ENCODE data around the gene LGR6. TPM values are rescaled to one million over a fixed set of nuclear protein-coding genes. Genes with fewer than 3 reads are reported as not detected.

LGR6 gene
- total and polyA plus RNA-seq, 8 donors: 0.75 to 1.8 (median 1.5) TPM

DNA sequence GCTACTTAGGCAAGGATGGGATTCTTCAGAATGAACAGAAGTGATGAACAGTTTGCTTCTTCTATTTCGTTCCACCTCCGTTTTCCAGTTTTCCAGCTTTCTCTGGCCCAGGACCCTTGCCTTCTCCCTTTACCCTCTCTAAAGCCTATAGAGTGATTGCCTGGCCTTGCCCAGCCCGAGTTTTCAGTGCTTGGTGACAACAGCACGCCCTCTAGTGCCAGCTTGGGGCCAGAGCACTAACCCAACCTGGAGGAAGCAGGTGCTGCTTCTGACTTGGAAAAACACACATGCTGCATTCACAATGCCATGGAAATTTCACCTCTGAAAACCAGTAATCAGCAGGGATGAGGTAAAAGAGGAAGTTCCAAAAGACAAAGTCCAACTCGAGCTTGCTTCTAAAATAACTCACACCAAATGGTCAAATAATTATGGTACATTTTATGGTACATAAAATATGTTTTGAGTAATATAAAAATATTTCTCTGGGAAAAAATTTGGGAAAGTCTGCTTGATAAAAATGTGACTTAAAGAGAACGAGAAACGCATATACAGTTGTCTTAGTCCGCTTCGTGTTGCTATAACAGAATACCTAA lies 122.1 kb downstream of the LGR6 start:
- Histone ChIP-seq H3K27ac (no peak overlapping the region), H3K36me3 (no peaks in the 10 kb centered on the region), H3K4me1 (no peaks in the 10 kb centered on the region), H3K9me3 (no peaks in the 10 kb centered on the region), H3K4me3 (no peak overlapping the region), H3K27me3 (peaks cover 0 to 9% of the 10 kb centered on the region in 2 donors)
- TF ChIP-seq, protein P1, sequence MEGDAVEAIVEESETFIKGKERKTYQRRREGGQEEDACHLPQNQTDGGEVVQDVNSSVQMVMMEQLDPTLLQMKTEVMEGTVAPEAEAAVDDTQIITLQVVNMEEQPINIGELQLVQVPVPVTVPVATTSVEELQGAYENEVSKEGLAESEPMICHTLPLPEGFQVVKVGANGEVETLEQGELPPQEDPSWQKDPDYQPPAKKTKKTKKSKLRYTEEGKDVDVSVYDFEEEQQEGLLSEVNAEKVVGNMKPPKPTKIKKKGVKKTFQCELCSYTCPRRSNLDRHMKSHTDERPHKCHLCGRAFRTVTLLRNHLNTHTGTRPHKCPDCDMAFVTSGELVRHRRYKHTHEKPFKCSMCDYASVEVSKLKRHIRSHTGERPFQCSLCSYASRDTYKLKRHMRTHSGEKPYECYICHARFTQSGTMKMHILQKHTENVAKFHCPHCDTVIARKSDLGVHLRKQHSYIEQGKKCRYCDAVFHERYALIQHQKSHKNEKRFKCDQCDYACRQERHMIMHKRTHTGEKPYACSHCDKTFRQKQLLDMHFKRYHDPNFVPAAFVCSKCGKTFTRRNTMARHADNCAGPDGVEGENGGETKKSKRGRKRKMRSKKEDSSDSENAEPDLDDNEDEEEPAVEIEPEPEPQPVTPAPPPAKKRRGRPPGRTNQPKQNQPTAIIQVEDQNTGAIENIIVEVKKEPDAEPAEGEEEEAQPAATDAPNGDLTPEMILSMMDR (IDR thresholded peaks at IDR 0.05): peak; percentile 86 to 89
- intact Hi-C loops (cut with DNase I): loop anchor here in 1 of 2 donors (5.0 kb wide), 1 partner anchor 128 kb away; no protein-coding TSS in a partner anchor
- DNase-seq (peak; percentile 60 to 86 (median 74)), ATAC-seq (peak; percentile 96)

DNA sequence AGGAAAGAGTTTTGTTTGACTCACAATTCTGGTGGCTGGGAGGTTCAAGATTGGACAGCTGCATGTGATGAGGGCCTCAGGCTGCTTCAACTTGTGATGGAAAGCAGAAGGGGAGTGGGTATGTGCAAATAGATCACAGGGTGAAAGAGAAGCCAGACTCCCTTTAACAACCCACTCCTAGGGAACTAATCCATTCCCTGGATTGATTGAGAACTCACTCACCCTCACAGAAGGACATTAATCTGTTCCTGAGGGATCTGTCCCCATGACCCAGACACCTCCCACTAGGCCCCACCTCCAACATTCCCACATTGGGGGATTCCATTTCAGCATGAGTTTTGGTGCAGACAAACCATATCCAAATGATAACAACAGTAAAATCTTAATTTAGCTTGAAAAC lies 122.6 kb downstream of the LGR6 start:
- no peaks in the 10 kb centered on the region for H3K36me3 ChIP-seq
- TF ChIP-seq, protein P1 (IDR thresholded peaks at IDR 0.05): no peak
- no peak overlapping the region for H3K4me3 ChIP-seq
- ATAC-seq: no peak
- no peak for DNase-seq
- no peaks in the 10 kb centered on the region for H3K9me3 ChIP-seq
- H3K27ac ChIP-seq: no peak overlapping the region
- no peaks in the 10 kb centered on the region for H3K4me1 ChIP-seq
- peaks cover 0 to 9% of the 10 kb centered on the region in 2 donors for H3K27me3 ChIP-seq
- intact Hi-C loops (cut with DNase I): loop anchor here in 1 of 2 donors (5.0 kb wide), 1 partner anchor 129 kb away; no protein-coding TSS in a partner anchor

DNA sequence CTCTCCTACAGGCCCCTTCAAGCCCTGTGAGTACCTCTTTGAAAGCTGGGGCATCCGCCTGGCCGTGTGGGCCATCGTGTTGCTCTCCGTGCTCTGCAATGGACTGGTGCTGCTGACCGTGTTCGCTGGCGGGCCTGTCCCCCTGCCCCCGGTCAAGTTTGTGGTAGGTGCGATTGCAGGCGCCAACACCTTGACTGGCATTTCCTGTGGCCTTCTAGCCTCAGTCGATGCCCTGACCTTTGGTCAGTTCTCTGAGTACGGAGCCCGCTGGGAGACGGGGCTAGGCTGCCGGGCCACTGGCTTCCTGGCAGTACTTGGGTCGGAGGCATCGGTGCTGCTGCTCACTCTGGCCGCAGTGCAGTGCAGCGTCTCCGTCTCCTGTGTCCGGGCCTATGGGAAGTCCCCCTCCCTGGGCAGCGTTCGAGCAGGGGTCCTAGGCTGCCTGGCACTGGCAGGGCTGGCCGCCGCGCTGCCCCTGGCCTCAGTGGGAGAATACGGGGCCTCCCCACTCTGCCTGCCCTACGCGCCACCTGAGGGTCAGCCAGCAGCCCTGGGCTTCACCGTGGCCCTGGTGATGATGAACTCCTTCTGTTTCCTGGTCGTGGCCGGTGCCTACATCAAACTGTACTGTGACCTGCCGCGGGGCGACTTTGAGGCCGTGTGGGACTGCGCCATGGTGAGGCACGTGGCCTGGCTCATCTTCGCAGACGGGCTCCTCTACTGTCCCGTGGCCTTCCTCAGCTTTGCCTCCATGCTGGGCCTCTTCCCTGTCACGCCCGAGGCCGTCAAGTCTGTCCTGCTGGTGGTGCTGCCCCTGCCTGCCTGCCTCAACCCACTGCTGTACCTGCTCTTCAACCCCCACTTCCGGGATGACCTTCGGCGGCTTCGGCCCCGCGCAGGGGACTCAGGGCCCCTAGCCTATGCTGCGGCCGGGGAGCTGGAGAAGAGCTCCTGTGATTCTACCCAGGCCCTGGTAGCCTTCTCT lies 124.6 kb downstream of the LGR6 start:
- Histone ChIP-seq H3K27me3 (no peaks in the 10 kb centered on the region), H3K27ac (no peak overlapping the region), H3K4me1 (no peaks in the 10 kb centered on the region), H3K9me3 (no peaks in the 10 kb centered on the region), H3K4me3 (no peak overlapping the region), H3K36me3 (no peaks in the 10 kb centered on the region)
- ATAC-seq: no peak
- TF ChIP-seq, protein P1 (IDR thresholded peaks at IDR 0.05): no peak
- intact Hi-C loops (cut with DNase I): loop anchor here in 1 of 2 donors (5.0 kb wide), 1 partner anchor 131 kb away; no protein-coding TSS in a partner anchor
- no peak for DNase-seq

DNA sequence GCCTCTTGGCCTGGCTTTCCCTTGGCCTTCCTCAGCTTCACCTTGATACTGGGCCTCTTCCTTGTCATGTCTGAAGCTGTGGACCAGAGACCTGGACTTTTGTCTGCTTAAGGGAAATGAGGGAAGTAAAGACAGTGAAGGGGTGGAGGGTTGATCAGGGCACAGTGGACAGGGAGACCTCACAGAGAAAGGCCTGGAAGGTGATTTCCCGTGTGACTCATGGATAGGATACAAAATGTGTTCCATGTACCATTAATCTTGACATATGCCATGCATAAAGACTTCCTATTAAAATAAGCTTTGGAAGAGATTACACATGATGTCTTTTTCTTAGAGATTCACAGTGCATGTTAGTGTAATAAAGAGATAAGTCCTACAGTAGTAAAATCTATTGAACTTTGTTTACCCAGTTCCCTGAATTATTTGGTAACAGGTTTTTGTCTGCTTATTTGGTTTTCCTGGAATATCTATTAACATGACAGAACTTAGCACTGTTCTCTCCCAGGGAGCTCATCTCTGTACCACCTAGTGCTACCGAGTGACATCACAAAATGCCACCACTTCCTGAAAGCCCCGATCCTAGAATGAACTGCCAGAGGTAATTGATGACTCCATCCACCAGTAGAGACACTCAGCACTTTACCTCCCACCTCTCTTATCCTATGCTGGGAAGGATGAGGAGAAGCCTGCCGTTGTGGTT lies 125.9 kb downstream of the LGR6 start:
- Histone ChIP-seq H3K27me3 (no peaks in the 10 kb centered on the region), H3K4me1 (no peaks in the 10 kb centered on the region), H3K27ac (no peak overlapping the region), H3K9me3 (no peaks in the 10 kb centered on the region), H3K4me3 (no peak overlapping the region), H3K36me3 (no peaks in the 10 kb centered on the region)
- TF ChIP-seq, protein P1 (IDR thresholded peaks at IDR 0.05): no peak
- ATAC-seq: no peak
- no peak for DNase-seq
- intact Hi-C loops (cut with DNase I): loop anchor here in 1 of 2 donors (5.0 kb wide), 1 partner anchor 132 kb away; no protein-coding TSS in a partner anchor
